ENCODE results near the gene TBL1X. TPM values are rescaled to one million over a fixed set of nuclear protein-coding genes. Genes with fewer than 3 reads are reported as not detected.

The TBL1X gene
- total and polyA plus RNA-seq, 2 of the 4 experiments (the other 2 are of a cell fraction), result 16.2 to 20.8 TPM

DNA sequence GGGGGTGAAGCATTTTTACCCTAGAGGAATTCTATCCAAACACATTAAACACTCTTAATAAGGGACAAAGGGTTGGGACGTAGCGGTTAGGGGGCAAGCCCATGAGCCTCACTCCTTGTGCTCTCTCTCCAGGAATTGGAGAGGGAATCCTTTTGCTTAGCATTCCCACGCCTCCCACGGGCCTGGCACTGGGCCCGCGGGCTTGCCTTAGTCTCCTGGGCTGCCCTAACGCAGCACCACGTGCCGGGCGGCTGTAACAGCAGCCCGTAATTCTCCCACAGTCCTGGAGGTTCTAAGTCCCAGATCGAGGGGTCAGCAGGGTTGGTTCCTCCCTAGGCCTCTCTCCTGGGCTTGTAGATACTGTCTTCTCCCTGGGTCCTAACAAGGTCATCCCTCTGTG lies 67.5 kb downstream of the TBL1X start:
- Histone ChIP-seq H3K27ac (ENCODE audit: insufficient read depth, low read length) (peak overlapping the region; percentile 26; the same call in 1 of the 2 replicates), H2AFZ (replicated peaks; ENCODE audit: low read length, poor library complexity) (no peak overlapping the region), H3K4me2 (ENCODE audit: low read depth, low read length) (no peak overlapping the region), H2BK5ac (ENCODE audit: low read depth, low read length, poor library complexity, severe bottlenecking) (peak overlapping the region; percentile 8), H3K4me3 (ENCODE audit: insufficient read depth, low read depth, low read length) (no peak overlapping the region), H2BK20ac (ENCODE audit: low read depth, low read length) (no peak overlapping the region; the same call in 1 of the 2 replicates), H3K56ac (ENCODE audit: extremely low read depth, insufficient read depth, low read length) (no peak overlapping the region), H2BK15ac (ENCODE audit: low read depth, low read length) (no peak overlapping the region), H4K8ac (ENCODE audit: low read depth in 2 of 2, low read length in 2 of 2) (peak overlapping the region; percentile 9 to 70; a peak in 2 of 4 replicates), H3K36me3 (ENCODE audit: control insufficient read depth, insufficient read depth, low read length) (no peaks in the 10 kb centered on the region), H2BK120ac (ENCODE audit: low read depth, low read length) (peak overlapping the region; percentile 1; the same call in 1 of the 2 replicates), H3K9ac (ENCODE audit: low read depth, low read length) (no peak overlapping the region), H4K20me1 (ENCODE audit: insufficient read depth, low read length) (peaks cover 11% of the 10 kb centered on the region), H4K91ac (ENCODE audit: insufficient read depth, low read depth, low read length) (peak overlapping the region; percentile 71), H3K18ac (ENCODE audit: low read depth, low read length) (no peak overlapping the region), H3K4me1 (ENCODE audit: control insufficient read depth, insufficient read depth, low read length) (peaks cover 21% of the 10 kb centered on the region), H2AK5ac (ENCODE audit: low read depth, low read length) (peak overlapping the region; percentile 44; the same call in 1 of the 2 replicates), H3K23ac (ENCODE audit: low read depth, low read length) (no peak overlapping the region), H4K5ac (ENCODE audit: low read depth, low read length) (peak overlapping the region; percentile 30; the same call in 1 of the 2 replicates), H3K9me3 (ENCODE audit: control insufficient read depth, insufficient read depth, low read length) (no peaks in the 10 kb centered on the region; the same call in 1 of the 2 replicates), H3K79me1 (ENCODE audit: low read depth in 1 of 2, low read length in 2 of 2) (peaks cover 25 to 60% of the 10 kb centered on the region in 2 experiments), H3K27me3 (ENCODE audit: control insufficient read depth, insufficient read depth, low read length) (no peaks in the 10 kb centered on the region), H3K14ac (replicated peaks; ENCODE audit: low read depth, low read length) (peak overlapping the region; percentile 16; the same call in 1 of the 2 replicates), H3K4ac (ENCODE audit: low read depth, low read length) (peak overlapping the region; percentile 8; the same call in 1 of the 2 replicates), H2AK9ac (replicated peaks; ENCODE audit: low read depth, low read length, poor library complexity) (no peak overlapping the region), H3K9me1 (ENCODE audit: insufficient read depth, low read length) (peaks cover 8% of the 10 kb centered on the region; the same call in 1 of the 2 replicates)
- intact Hi-C loops (cut with micrococcal nuclease) (no loop called here), dilution Hi-C loops (cut with HindIII; ENCODE audit: low sequenced_read_pairs, unreplicated experiment) (no loop called here), in situ Hi-C loops (cut with MboI; ENCODE audit: low sequenced_read_pairs) (no loop called here)
- TF ChIP-seq, protein P1, sequence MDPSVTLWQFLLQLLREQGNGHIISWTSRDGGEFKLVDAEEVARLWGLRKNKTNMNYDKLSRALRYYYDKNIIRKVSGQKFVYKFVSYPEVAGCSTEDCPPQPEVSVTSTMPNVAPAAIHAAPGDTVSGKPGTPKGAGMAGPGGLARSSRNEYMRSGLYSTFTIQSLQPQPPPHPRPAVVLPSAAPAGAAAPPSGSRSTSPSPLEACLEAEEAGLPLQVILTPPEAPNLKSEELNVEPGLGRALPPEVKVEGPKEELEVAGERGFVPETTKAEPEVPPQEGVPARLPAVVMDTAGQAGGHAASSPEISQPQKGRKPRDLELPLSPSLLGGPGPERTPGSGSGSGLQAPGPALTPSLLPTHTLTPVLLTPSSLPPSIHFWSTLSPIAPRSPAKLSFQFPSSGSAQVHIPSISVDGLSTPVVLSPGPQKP (IDR thresholded peaks at IDR 0.05; ENCODE audit: borderline replicate concordance, low read depth, low read length), result no peak
- TF ChIP-seq CHD1 (IDR thresholded peaks at IDR 0.05; ENCODE audit: low read depth, low read length) (no peak), NFE2L2 (IDR thresholded peaks at IDR 0.05; ENCODE audit: low read depth, low read length) (no peak)
- DNase-seq, result peak; percentile 23
- no TSS peak for BruUV-seq (replicated peaks)
- POLR2A ChIA-PET (ENCODE audit: unreplicated experiment), result no interaction called here
- CTCF ChIA-PET, result no interaction called here
- WGBS, 2 experiments (ENCODE audit: extremely low coverage in 2 of 2, insufficient read length in 1 of 2), result no CpG with 5 or more reads among the region's 12 CpGs
- no peak for ATAC-seq (ENCODE audit: low read depth)

Data from IMR-90 (cell line).